ENCODE data around the gene CPVL.

Gene CPVL

GRCh38 chr7:29156907-29157452 is 10.6 kb upstream of the CPVL start:
- no peak for TF ChIP-seq CTCF (IDR thresholded peaks at IDR 0.05; ENCODE audit: low read depth, low read length)
- H3K4me3 ChIP-seq (ENCODE audit: low read depth, low read length), result no peak overlapping the region

DNA sequence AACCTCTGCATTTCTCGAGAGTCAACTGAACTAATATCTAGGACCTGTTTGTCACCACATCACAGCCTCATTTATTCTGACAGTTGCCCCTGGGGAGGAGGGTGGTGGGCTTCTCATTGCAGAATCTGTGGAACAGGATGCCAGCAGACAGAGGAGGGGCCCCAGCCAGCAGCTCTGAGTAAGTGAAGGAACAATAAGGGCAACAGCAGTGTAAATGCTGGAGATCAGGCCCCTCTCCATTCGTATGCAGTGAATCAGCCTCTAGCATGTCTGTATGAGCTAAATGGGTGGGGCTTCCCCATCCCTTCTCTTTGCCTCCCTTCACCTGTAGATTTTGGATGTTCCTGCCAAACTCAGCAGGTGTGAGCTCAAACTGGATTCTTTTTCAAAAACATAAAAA is 7.7 kb upstream of the CPVL start:
- TF ChIP-seq CTCF (IDR thresholded peaks at IDR 0.05; ENCODE audit: low read depth, low read length), result no peak
- no peak overlapping the region for H3K4me3 ChIP-seq (ENCODE audit: low read depth, low read length)

GRCh38 chr7:29150856-29151255 is 4.5 kb upstream of the CPVL start:
- TF ChIP-seq CTCF (IDR thresholded peaks at IDR 0.05; ENCODE audit: low read depth, low read length), result no peak

DNA sequence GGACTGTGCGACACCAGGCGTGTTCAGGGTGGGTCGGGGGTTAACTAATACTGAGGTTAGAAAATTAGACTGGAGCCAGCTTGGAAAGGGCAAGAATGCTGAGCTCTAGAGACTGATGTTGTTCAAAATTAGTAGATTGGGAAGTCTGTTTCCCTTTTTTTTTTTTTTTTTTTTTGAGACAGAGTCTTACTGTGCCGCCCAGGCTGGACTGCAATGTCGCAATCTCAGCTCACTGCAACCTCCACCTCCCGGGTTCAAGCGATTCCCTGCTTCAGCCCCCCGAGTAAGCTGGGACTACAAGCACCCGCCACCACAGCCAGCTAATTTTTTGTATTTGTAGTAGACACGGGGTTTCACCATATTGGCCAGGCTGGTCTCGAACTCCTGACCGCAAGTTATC is 2.7 kb upstream of the CPVL start:
- H3K4me3 ChIP-seq (ENCODE audit: low read depth, low read length), result no peak overlapping the region
- TF ChIP-seq CTCF (IDR thresholded peaks at IDR 0.05; ENCODE audit: low read depth, low read length), result no peak

More at GRCh38 chr7:29150856-29151255, 4.5 kb upstream of the CPVL start:
- no peak overlapping the region for H3K4me3 ChIP-seq (ENCODE audit: low read depth, low read length)

GRCh38 chr7:29147821-29148220 is 1.5 kb upstream of the CPVL start:
- no peak for TF ChIP-seq CTCF (IDR thresholded peaks at IDR 0.05; ENCODE audit: low read depth, low read length)
- H3K4me3 ChIP-seq (ENCODE audit: low read depth, low read length), result no peak overlapping the region

DNA sequence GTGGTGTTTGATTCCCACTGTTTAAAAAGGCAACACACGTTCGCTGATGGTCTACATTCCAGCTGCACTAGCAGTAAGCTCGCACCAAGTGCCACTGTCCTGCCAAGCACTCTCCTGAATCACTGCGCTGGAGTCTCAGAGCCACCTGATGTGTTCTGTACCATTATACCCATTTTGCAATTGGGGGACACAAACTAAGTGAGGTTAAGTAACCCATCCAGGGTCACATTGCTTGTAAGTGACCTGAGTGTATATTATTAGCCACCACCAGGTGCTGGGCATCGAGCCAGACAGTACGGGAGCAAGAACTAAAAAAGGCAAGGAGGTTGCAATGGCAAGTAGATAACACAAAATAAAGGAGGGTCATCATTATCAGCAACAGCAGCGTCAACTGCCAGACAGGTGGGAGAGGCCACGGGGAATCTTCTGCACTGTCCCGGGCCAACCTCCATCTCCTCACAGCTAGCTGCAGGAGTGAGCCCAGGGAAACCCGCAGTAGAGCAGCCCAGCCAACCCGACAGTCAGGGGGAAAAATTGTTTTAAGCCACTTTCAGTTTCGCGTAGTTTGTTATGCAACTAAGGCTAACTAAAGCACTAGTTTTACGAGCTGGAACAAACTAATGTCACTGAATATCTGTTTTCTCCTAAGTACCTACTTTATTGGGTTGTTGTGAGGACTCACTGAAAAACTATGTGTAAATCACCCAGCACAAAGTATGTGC is 712 bp upstream of the CPVL start:
- H3K4me3 ChIP-seq (ENCODE audit: low read depth, low read length), result no peak overlapping the region
- no peak for TF ChIP-seq CTCF (IDR thresholded peaks at IDR 0.05; ENCODE audit: low read depth, low read length)

DNA sequence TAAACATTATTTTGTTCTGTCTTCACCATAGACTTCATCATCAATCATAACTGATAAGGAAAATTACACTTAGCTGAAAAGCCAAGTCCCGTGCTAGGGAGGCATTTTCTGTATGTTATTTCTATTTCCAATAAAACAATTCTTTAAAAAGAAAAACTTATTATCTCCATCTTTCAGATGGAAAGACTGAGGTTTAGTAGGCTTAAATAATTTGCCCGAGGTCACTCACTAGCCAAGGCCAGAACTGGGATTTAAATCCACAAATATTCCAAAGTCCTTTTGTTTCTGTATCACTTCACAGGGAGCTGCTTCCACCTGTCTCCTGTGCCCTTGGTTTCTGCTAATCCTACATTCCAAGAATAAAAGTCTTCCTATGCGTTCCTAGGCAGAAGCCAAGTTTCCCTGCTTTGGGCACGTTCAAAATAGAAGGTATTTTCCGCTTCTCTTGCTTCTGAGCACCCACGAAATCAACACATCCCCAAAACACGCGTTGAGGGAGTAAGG is 732 bp downstream of the CPVL start:
- no peak overlapping the region for H3K4me3 ChIP-seq (ENCODE audit: low read depth, low read length)
- TF ChIP-seq CTCF (IDR thresholded peaks at IDR 0.05; ENCODE audit: low read depth, low read length), result no peak
